Measurements from ENCODE around the gene MMP23B.

DNA sequence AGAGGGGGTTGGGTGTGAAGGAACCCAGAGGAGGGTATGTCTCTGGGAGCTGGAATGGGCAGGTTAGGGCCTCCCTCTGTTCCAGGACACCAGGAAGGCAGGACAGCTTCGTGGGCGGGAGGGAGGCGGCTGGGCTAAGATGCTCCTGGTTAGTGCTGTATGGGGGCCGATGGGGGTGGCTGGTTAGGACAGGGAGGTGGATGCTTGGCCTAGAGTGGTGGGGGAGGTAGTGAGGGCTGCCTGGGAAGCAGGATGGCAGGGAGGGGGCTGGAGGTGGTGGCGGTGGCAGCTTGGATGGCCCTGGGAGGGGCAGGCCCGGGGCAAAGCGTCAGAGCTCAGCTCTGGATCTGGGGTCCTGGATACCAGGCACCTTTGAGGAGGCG, 6.2 kb upstream of the MMP23B start:
- no peak for TF ChIP-seq POLR2AphosphoS5 (IDR thresholded peaks at IDR 0.05; ENCODE audit: low read depth, low read length)
- no peak for TF ChIP-seq POLR2A (IDR thresholded peaks at IDR 0.05; ENCODE audit: low read depth, low read length)
